ENCODE results near the gene SLC47A2.

Gene SLC47A2

DNA sequence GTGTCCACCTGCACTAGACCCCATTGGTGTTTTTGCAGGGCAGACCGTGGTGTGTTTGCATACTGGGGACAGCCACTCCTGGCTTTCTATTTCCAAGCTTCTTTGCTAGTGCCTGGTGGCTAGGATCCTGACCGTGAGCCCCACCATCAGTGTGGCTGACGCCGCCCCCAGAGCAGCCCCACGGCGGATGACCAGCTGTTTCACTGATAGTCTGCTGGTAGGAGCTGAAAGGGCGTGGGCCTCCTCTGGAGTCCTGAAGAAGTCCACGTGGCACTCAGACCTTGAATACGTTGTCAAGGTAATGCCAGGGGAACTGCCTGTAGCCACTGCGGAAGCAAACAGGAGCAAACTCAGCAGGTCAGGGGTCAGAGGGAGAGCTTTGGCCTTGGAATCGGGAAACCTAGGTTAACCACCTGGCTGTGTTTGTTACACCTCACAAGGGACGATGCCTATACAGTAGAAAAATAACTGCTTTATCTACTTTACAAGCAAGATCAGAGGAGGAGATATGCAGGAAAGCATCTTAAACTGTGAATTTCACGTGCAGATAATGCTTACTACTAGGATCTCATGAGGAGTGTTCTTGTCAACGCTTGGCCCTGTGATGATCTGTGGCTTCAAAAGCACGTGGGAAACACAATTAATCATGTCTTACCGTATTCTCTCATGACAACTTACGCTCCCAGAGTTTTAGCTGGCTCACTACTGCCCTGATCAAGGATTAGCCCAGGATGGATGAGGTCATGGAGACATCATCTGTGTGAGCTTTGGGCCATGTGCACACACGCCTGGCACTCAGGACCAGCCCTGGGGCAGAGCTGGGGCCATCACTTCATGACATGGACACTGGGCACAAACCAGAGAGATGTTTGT, 37.6 kb downstream of the SLC47A2 start:
- Histone ChIP-seq H3K4me2 (no peak overlapping the region), H3K27ac (no peak overlapping the region), H3K4me3 (IDR thresholded peaks at IDR 0.05; ENCODE audit: insufficient read depth, low read depth, low read length) (no peak overlapping the region), H3K4me1 (ENCODE audit: low read depth, poor library complexity, severe bottlenecking) (no peaks in the 10 kb centered on the region), H3K27me3 (ENCODE audit: insufficient read depth, low read depth) (no peaks in the 10 kb centered on the region), H3K79me2 (ENCODE audit: insufficient read depth, low read depth) (no peaks in the 10 kb centered on the region), H3K36me3 (ENCODE audit: insufficient read depth) (no peaks in the 10 kb centered on the region), H4K20me1 (ENCODE audit: insufficient read depth) (no peaks in the 10 kb centered on the region), H3K9ac (no peak overlapping the region), H2AFZ (ENCODE audit: low read depth) (no peak overlapping the region)
- TF ChIP-seq, protein P1, sequence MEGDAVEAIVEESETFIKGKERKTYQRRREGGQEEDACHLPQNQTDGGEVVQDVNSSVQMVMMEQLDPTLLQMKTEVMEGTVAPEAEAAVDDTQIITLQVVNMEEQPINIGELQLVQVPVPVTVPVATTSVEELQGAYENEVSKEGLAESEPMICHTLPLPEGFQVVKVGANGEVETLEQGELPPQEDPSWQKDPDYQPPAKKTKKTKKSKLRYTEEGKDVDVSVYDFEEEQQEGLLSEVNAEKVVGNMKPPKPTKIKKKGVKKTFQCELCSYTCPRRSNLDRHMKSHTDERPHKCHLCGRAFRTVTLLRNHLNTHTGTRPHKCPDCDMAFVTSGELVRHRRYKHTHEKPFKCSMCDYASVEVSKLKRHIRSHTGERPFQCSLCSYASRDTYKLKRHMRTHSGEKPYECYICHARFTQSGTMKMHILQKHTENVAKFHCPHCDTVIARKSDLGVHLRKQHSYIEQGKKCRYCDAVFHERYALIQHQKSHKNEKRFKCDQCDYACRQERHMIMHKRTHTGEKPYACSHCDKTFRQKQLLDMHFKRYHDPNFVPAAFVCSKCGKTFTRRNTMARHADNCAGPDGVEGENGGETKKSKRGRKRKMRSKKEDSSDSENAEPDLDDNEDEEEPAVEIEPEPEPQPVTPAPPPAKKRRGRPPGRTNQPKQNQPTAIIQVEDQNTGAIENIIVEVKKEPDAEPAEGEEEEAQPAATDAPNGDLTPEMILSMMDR (conservative IDR thresholded peaks at IDR 0.05; ENCODE audit: low read depth, low read length), result no peak

DNA sequence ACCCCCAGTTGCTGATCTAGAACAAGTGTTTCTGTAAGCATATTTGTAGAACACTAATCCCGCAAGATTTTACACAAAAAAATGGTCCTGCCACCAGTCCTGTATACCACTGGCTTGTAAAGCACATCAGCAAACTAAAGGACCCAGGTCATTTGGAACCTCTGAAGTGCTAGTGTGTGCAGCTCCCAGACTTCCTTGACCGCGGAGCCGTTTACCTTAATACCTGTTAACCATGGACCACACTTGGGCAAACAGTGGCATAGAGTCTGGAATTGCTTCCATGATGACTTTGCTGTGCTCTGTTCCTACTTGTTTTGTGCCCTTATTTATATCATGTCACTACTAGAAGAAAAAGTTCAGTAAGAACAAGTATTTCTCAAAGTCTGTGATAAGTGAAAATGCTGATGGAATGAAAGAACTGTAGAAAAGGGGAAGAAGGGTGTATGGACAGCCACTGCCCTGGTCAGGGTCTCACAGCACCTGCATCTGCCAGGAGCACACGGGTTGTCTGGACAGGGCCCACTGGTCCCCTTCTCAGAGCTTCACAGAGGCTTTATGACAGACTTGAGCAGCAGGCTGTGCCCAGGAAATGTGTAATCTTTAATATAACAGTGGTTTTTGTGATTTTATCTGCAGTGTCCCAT, 38.5 kb downstream of the SLC47A2 start:
- no peak overlapping the region for H3K9ac ChIP-seq
- no peaks in the 10 kb centered on the region for H4K20me1 ChIP-seq (ENCODE audit: insufficient read depth)
- no peak overlapping the region for H2AFZ ChIP-seq (ENCODE audit: low read depth)
- no peak overlapping the region for H3K4me2 ChIP-seq
- no peaks in the 10 kb centered on the region for H3K4me1 ChIP-seq (ENCODE audit: low read depth, poor library complexity, severe bottlenecking)
- TF ChIP-seq, protein P1 (conservative IDR thresholded peaks at IDR 0.05; ENCODE audit: low read depth, low read length), result no peak
- no peaks in the 10 kb centered on the region for H3K79me2 ChIP-seq (ENCODE audit: insufficient read depth, low read depth)
- no peaks in the 10 kb centered on the region for H3K27me3 ChIP-seq (ENCODE audit: insufficient read depth, low read depth)
- no peaks in the 10 kb centered on the region for H3K36me3 ChIP-seq (ENCODE audit: insufficient read depth)
- H3K4me3 ChIP-seq (IDR thresholded peaks at IDR 0.05; ENCODE audit: insufficient read depth, low read depth, low read length), result no peak overlapping the region
- H3K27ac ChIP-seq, result no peak overlapping the region

DNA sequence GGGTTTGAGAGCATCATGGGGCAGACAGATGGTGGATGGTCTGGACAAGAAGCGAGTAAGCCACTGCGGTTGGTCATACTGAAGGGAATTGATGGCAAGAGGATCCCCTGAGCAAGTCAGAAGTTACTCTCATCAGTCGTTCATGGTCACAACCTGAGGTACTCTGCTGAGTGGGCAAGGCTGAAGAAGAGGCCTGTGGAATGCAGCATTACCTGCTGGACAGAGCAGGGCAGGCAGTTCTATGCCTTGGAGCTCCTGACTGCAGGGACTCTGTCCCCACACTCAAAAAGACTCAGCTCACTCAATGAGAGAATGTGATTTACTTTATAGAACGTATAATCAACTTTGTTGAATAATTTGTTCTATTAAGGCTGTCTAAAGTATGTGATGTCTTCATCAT, 39.5 kb downstream of the SLC47A2 start:
- no peaks in the 10 kb centered on the region for H3K36me3 ChIP-seq (ENCODE audit: insufficient read depth)
- H2AFZ ChIP-seq (ENCODE audit: low read depth), result no peak overlapping the region
- TF ChIP-seq, protein P1 (conservative IDR thresholded peaks at IDR 0.05; ENCODE audit: low read depth, low read length), result no peak
- H3K4me2 ChIP-seq, result no peak overlapping the region
- no peaks in the 10 kb centered on the region for H3K4me1 ChIP-seq (ENCODE audit: low read depth, poor library complexity, severe bottlenecking)
- no peak overlapping the region for H3K27ac ChIP-seq
- H4K20me1 ChIP-seq (ENCODE audit: insufficient read depth), result no peaks in the 10 kb centered on the region
- no peaks in the 10 kb centered on the region for H3K27me3 ChIP-seq (ENCODE audit: insufficient read depth, low read depth)
- H3K4me3 ChIP-seq (IDR thresholded peaks at IDR 0.05; ENCODE audit: insufficient read depth, low read depth, low read length), result no peak overlapping the region
- H3K79me2 ChIP-seq (ENCODE audit: insufficient read depth, low read depth), result no peaks in the 10 kb centered on the region
- H3K9ac ChIP-seq, result no peak overlapping the region

DNA sequence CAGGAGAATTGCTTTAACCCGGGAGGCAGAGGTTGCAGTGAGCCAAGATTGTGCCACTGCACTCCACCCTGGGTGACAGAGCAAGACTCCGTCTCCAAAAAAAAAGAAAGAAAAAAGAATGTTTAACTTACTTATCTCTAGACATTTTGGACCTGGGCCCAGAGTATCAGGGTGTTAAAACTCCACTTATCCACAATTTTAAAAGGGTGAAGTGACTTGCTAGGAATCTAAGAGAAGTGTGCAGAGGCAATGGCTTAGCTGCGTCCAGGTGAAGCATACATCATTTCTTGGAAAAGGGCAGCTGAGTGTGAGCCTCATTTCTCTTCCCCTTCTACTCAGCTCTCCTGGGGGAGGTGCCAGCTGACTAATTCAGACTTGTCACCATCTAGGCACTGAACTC, 42.8 kb downstream of the SLC47A2 start:
- no peak overlapping the region for H3K4me2 ChIP-seq
- TF ChIP-seq, protein P1 (conservative IDR thresholded peaks at IDR 0.05; ENCODE audit: low read depth, low read length), result no peak
- H4K20me1 ChIP-seq (ENCODE audit: insufficient read depth), result no peaks in the 10 kb centered on the region
- H3K27me3 ChIP-seq (ENCODE audit: insufficient read depth, low read depth), result no peaks in the 10 kb centered on the region
- no peaks in the 10 kb centered on the region for H3K36me3 ChIP-seq (ENCODE audit: insufficient read depth)
- no peak overlapping the region for H3K4me3 ChIP-seq (IDR thresholded peaks at IDR 0.05; ENCODE audit: insufficient read depth, low read depth, low read length)
- H3K27ac ChIP-seq, result no peak overlapping the region
- H3K9ac ChIP-seq, result no peak overlapping the region
- H3K79me2 ChIP-seq (ENCODE audit: insufficient read depth, low read depth), result no peaks in the 10 kb centered on the region
- H3K4me1 ChIP-seq (ENCODE audit: low read depth, poor library complexity, severe bottlenecking), result no peaks in the 10 kb centered on the region
- no peak overlapping the region for H2AFZ ChIP-seq (ENCODE audit: low read depth)
